ENCODE measurements around the gene ANKRD22. TPM values are rescaled to one million over a fixed set of nuclear protein-coding genes. Genes with fewer than 3 reads are reported as not detected.

The ANKRD22 gene
- total and polyA plus RNA-seq, 9 of the 15 experiments (the other 6 are each of a cell fraction or from before 2014, with no cell fraction given) = not detected

DNA sequence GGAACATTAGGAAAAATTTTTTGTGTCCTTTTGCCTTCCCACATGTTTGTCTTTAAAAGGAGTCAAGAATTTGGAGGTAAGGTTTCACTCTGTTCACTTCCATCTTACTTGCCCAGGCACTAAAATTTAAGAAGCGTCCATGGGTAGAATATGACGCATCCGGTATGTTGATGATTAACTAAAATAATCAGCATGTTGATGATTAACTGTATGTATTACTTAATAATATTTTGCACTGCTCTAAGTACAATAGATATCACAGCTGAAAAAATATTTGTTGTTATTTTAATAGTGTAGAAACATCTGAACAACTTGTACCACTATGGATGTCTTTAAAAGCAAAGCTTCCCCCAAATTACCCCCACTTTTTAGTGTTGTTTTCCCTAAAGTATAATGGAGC is 11.5 kb downstream of the ANKRD22 start:
- POLR2A ChIA-PET = no interaction called here
- ATAC-seq = no peak
- FAIRE-seq = no peak
- DNase-seq (ENCODE audit: extremely low read depth in 1 of 4, low spot score in 3 of 4) = no peak
- TF ChIP-seq ILF3 (IDR thresholded peaks at IDR 0.05; ENCODE audit: borderline replicate concordance) (no peak), SRSF7 (optimal IDR thresholded peaks at IDR 0.05; ENCODE audit: low read depth, low read length) (no peak), SMC3 (conservative IDR thresholded peaks at IDR 0.05; ENCODE audit: insufficient read depth, low read depth, low read length) (no peak), HNRNPLL (IDR thresholded peaks at IDR 0.05; ENCODE audit: low read depth, low read length, poor library complexity, severe bottlenecking) (no peak), ZNF830 (CRISPR knock-in tag; IDR thresholded peaks at IDR 0.05) (no peak), NFIX (CRISPR knock-in tag; IDR thresholded peaks at IDR 0.05; ENCODE audit: low read depth) (no peak), ZBTB7A (IDR thresholded peaks at IDR 0.05; ENCODE audit: borderline replicate concordance, control insufficient read depth, low read depth, low read length) (no peak), SIRT6 (IDR thresholded peaks at IDR 0.05; ENCODE audit: low read depth, low read length) (no peak), CREB1 (IDR thresholded peaks at IDR 0.05) (no peak), CREB1 (CRISPR knock-in tag; IDR thresholded peaks at IDR 0.05) (no peak), ZNF398 (CRISPR knock-in tag; IDR thresholded peaks at IDR 0.05) (no peak), TFAM (CRISPR knock-in tag; conservative IDR thresholded peaks at IDR 0.05) (no peak), ZNF507 (tag; conservative IDR thresholded peaks at IDR 0.05) (no peak), ZNF197 (CRISPR knock-in tag; IDR thresholded peaks at IDR 0.05; ENCODE audit: low read depth) (no peak), BRD4 (IDR thresholded peaks at IDR 0.05) (no peak), HOXB6 (CRISPR knock-in tag; IDR thresholded peaks at IDR 0.05; ENCODE audit: borderline replicate concordance) (no peak), MAFG (tag; conservative IDR thresholded peaks at IDR 0.05) (no peak)
- Histone ChIP-seq H4K20me1 (replicated peaks; ENCODE audit: control insufficient read depth, insufficient read depth, low read length) (no peaks in the 10 kb centered on the region), H3K79me2 (ENCODE audit: control insufficient read depth, insufficient read depth, low read length) (no peaks in the 10 kb centered on the region), H2AFZ (ENCODE audit: low read depth, low read length) (no peak overlapping the region), H3K4me1 (replicated peaks in 1 of 2; ENCODE audit: control insufficient read depth in 2 of 2, insufficient read depth in 2 of 2, low read length in 2 of 2) (no peaks in the 10 kb centered on the region), H3K27ac (ENCODE audit: extremely low read depth, low read depth, low read length) (no peak overlapping the region), H3K36me3 (ENCODE audit: control insufficient read depth, insufficient read depth, low read length) (no peaks in the 10 kb centered on the region), H3K9me1 (ENCODE audit: control insufficient read depth, insufficient read depth, low read length) (no peaks in the 10 kb centered on the region), H3K27me3 (ENCODE audit: control insufficient read depth in 2 of 2, insufficient read depth in 2 of 2, low read length in 2 of 2) (no peaks in the 10 kb centered on the region), H3K9me3 (replicated peaks; ENCODE audit: control insufficient read depth, insufficient read depth, low read depth, low read length) (no peaks in the 10 kb centered on the region), H3K9ac (ENCODE audit: insufficient read depth in 1 of 2, low read depth in 2 of 2, low read length in 2 of 2) (no peak overlapping the region), H3K4me2 (ENCODE audit: insufficient read depth, low read length) (no peak overlapping the region), H3K4me3 (no peak overlapping the region)
- WGBS (ENCODE audit: insufficient coverage, low coverage, missing lambda C conversion rate) = 3% methylated on average over 3 of the region's 3 CpGs
- in situ Hi-C loops (cut with MboI) = no loop called here
- intact Hi-C loops (cut with micrococcal nuclease) = no loop called here
- CTCF ChIA-PET (ENCODE audit: low intra/inter-chr PET ratio) = no interaction called here
- BruUV-seq (replicated peaks) = no TSS peak

Measured in K562 (cell line).